ENCODE data around the gene B4GALT2. TPM values are rescaled to one million over a fixed set of nuclear protein-coding genes. Genes with fewer than 3 reads are reported as not detected.

B4GALT2 gene
- total RNA-seq, 4 donors from 2014 or later = 21.4 to 51.4 (median 41.0) TPM

- Histone ChIP-seq H3K36me3 (no peaks in the 10 kb centered on the region), H3K27me3 (no peaks in the 10 kb centered on the region), H3K4me3 (no peak overlapping the region), H3K27ac (peak overlapping the region; percentile 89), H3K9me3 (no peaks in the 10 kb centered on the region), H3K4me1 (peaks cover 59% of the 10 kb centered on the region)
- no peak for TF ChIP-seq POLR2AphosphoS5 (IDR thresholded peaks at IDR 0.05)
- no peak for TF ChIP-seq POLR2A (IDR thresholded peaks at IDR 0.05)
- TF ChIP-seq EP300 (IDR thresholded peaks at IDR 0.05) = no peak
- no peak for TF ChIP-seq CTCF (IDR thresholded peaks at IDR 0.05)
- peak in 1 of 2 donors; percentile 49 for DNase-seq (ENCODE audit: low spot score in 2 of 2)
- 72% methylated on average over 8 of the region's 8 CpGs for WGBS
These were observed 54.1 kb downstream of the B4GALT2 start for GRCh38 chr1:44033041-44033575.

- H3K4me1 ChIP-seq = peaks cover 54% of the 10 kb centered on the region
- 64% methylated on average over 5 of the region's 8 CpGs for WGBS
- no peaks in the 10 kb centered on the region for H3K27me3 ChIP-seq
- DNase-seq (ENCODE audit: low spot score in 2 of 2) = peak in 1 of 2 donors; percentile 51
- TF ChIP-seq CTCF (IDR thresholded peaks at IDR 0.05) (no peak), EP300 (IDR thresholded peaks at IDR 0.05) (no peak), POLR2AphosphoS5 (IDR thresholded peaks at IDR 0.05) (no peak), POLR2A (IDR thresholded peaks at IDR 0.05) (no peak)
- no peak overlapping the region for H3K27ac ChIP-seq
- no peaks in the 10 kb centered on the region for H3K9me3 ChIP-seq
- H3K4me3 ChIP-seq = no peak overlapping the region
- no peaks in the 10 kb centered on the region for H3K36me3 ChIP-seq
These were observed 54.7 kb downstream of the B4GALT2 start for GRCh38 chr1:44033756-44034155.

- Histone ChIP-seq H3K4me3 (no peak overlapping the region), H3K4me1 (peaks cover 47% of the 10 kb centered on the region), H3K27ac (no peak overlapping the region), H3K9me3 (no peaks in the 10 kb centered on the region), H3K27me3 (no peaks in the 10 kb centered on the region), H3K36me3 (no peaks in the 10 kb centered on the region)
- 100% methylated on average over 1 of the region's 4 CpGs for WGBS
- no peak for DNase-seq (ENCODE audit: low spot score in 2 of 2)
- TF ChIP-seq POLR2AphosphoS5 (IDR thresholded peaks at IDR 0.05) (no peak), CTCF (IDR thresholded peaks at IDR 0.05) (no peak), POLR2A (IDR thresholded peaks at IDR 0.05) (no peak), EP300 (IDR thresholded peaks at IDR 0.05) (no peak)
These were observed 55.4 kb downstream of the B4GALT2 start for GRCh38 chr1:44034423-44034822.

DNA sequence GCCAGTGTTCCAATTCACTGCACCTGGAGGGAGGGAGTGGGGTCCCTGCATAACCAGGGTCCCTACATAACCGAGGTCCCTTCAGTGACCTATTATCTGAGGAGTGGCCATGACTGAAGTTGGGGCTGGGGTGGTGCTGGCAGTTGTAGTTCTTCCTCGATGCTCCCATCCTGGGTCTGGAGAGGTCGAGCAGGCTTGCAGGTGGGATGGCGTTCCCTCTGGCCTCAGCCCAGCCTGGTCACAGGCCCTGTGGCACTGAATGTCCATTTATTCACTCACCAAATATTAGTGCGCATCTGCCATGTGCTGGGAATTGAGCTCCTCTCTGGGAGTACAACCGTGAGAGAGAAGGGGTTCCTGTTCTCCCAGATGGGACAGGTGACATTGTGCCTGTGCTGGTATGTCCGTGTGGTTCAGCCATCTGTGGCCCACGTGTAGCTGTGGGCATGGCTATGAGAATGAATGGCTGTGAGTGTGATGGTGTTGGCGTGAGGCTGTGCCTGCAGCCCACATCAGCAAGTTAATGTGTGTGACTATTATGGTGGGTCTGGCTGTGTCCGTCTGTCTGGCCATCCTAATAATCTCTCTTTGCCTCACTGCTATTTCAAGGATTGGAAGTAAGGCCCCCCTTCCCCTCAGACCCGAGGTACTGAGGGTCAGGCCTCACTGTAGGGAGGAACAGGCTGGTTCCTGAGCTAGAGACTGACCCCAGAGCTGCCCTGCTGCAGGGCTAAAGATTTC, 56.1 kb downstream of the B4GALT2 start:
- H3K27ac ChIP-seq = no peak overlapping the region
- H3K9me3 ChIP-seq = no peaks in the 10 kb centered on the region
- TF ChIP-seq POLR2AphosphoS5 (IDR thresholded peaks at IDR 0.05) (no peak), EP300 (IDR thresholded peaks at IDR 0.05) (no peak), POLR2A (IDR thresholded peaks at IDR 0.05) (no peak)
- H3K4me3 ChIP-seq = no peak overlapping the region
- H3K36me3 ChIP-seq = no peaks in the 10 kb centered on the region
- peaks cover 44% of the 10 kb centered on the region for H3K4me1 ChIP-seq
- no peaks in the 10 kb centered on the region for H3K27me3 ChIP-seq
- WGBS = 80% methylated on average over 7 of the region's 11 CpGs
- no peak for DNase-seq (ENCODE audit: low spot score in 2 of 2)

DNA sequence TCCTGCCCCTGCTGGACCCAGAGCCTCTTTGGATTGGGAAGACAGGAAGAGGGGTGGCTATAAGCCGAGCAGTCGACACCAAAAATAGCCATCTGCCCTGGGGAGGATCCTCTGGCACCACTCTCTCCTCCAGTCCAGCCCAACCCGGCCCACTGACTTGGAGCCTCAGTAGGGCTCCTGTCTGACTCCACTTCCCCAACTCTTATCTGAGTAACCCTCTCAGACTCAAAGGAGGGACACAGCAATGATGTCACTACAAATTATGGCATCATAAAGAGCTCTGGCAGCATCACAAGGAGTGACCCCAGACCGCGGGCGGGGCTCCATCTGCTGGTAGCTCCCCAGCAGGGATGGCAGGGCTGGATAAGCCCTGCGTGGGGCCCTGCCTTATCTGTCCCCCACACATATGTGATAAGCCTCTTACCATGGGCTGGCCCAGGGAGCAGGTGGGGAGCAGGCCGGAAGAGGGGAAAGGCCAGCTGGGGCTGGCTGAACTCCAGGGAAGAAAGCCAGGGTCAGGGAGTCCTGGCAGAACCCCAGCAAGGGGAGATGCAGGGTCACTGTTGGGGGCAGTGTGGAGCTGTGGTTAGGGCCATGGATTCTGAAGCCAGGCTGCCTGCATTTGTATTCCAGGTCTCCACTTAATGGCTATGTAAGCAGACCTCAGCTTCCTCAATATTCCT, 56.9 kb downstream of the B4GALT2 start:
- Histone ChIP-seq H3K9me3 (no peaks in the 10 kb centered on the region), H3K4me3 (no peak overlapping the region), H3K36me3 (no peaks in the 10 kb centered on the region), H3K4me1 (peaks cover 40% of the 10 kb centered on the region), H3K27ac (no peak overlapping the region), H3K27me3 (no peaks in the 10 kb centered on the region)
- WGBS = 41% methylated on average over 7 of the region's 8 CpGs
- peak in 1 of 2 donors; percentile 61 for DNase-seq (ENCODE audit: low spot score in 2 of 2)
- TF ChIP-seq EP300 (IDR thresholded peaks at IDR 0.05) (no peak), CTCF (IDR thresholded peaks at IDR 0.05) (no peak)
